Ascending aorta (tissue), 2 donors: ENCODE measurements around the gene FARP1. TPM values are rescaled to one million over a fixed set of nuclear protein-coding genes. Genes with fewer than 3 reads are reported as not detected.

Experiments
- DNase-seq, 2 donors: peaks; one replicate each; pipeline ENCODE4 v3.0.0-alpha.2; 2019; ENCODE audit warnings: low spot score in 2 of 2
- H3K27ac ChIP-seq, 2 donors: fragments of 200-600 bp; sonication (generic); one replicate each; pipeline ENCODE4 v1.5.1; 2016 to 2017; ENCODE audit warnings: mild to moderate bottlenecking in 1 of 2
- H3K27me3 ChIP-seq: fragments of 200-600 bp; sonication (generic); one replicate; pipeline ENCODE4 v1.5.1; 2017
- H3K36me3 ChIP-seq, 2 donors: fragments of 200-600 bp; sonication (generic); one replicate each; pipeline ENCODE4 v1.5.1; 2016
- H3K4me1 ChIP-seq, 2 donors: fragments of 200-600 bp; sonication (generic); one replicate each; pipeline ENCODE4 v1.5.1; 2016 to 2017; ENCODE audit warnings: mild to moderate bottlenecking in 1 of 2
- H3K4me3 ChIP-seq, 2 donors: fragments of 200-600 bp; sonication (generic); one replicate each; pipeline ENCODE4 v1.5.1; 2016 to 2017; ENCODE audit warnings: mild to moderate bottlenecking in 1 of 2
- H3K9me3 ChIP-seq, 2 donors: fragments of 200-600 bp; sonication (generic); one replicate each; pipeline ENCODE4 v1.5.1; 2016
- CTCF ChIP-seq, 3 experiments: fragments of 200-600 bp in 2 of 3; fragments of 450-650 bp in 1 of 3; sonication (generic) in 2 of 3; IDR thresholded peaks; one replicate each; pipeline ENCODE4 v1.5.1; 2016 to 2019; ENCODE audit warnings: antibody characterized with exemption in 3 of 3, mild to moderate bottlenecking in 1 of 3, moderate library complexity in 1 of 3
- intact Hi-C: fragments of 100-400 bp; cut with DNase I; formaldehyde crosslinking; loops from one replicate; pipeline ENCODE4 v1.15.1; 2023
- total RNA-seq: library from RNA; depleted of rRNA; stranded (reverse); fragments of >200 nt; gene quantifications from one replicate; pipeline ENCODE4 v1.1.0, GENCODE V29; 2016

FARP1 gene
- total RNA-seq, 1 donor from 2014 or later: 80.8 TPM

- Histone ChIP-seq H3K27ac (no peak overlapping the region), H3K27me3 (no peaks in the 10 kb centered on the region), H3K36me3 (peaks cover 0 to 5% of the 10 kb centered on the region in 2 donors), H3K9me3 (no peaks in the 10 kb centered on the region), H3K4me3 (no peak overlapping the region), H3K4me1 (no peaks in the 10 kb centered on the region)
- intact Hi-C loops: no loop called here
- peak in 1 of 2 donors; percentile 55 for DNase-seq
- TF ChIP-seq CTCF (IDR thresholded peaks at IDR 0.05): no peak
These were observed 297.6 kb downstream of the FARP1 start for GRCh38 chr13:98440390-98441055.

DNA sequence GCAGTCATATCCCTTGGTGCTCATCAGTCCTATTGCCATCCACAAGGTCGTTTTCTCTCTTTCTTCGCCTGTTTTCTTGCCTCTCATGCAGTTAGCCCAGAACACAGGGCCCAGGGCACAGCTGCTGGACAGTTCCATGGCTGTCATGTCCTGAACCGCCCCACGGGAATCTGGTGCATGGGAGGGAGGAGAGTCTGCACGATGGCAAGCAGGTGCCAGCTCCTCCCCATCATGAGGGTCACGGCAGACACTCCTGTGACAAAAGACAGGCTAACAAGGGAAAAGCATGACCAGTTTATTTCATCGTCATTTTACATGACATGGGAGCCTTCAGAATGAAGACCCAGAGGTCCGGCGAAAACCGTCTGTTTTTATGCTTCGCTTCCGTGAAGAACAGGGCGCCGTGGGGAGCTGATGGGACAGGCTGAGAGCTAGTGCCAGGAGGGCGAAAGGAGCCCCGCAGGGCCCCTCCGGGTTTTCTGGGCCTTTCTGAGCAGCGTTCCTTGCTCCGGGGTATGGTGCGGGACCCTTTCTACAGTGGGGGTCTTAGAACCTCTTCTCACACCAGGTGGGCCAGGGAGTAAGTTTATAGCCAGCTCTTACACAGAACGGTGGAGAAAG lies 298.3 kb downstream of the FARP1 start:
- DNase-seq: no peak
- no peaks in the 10 kb centered on the region for H3K9me3 ChIP-seq
- no peak overlapping the region for H3K27ac ChIP-seq
- peaks cover 0 to 5% of the 10 kb centered on the region in 2 donors for H3K36me3 ChIP-seq
- H3K4me1 ChIP-seq: no peaks in the 10 kb centered on the region
- TF ChIP-seq CTCF (IDR thresholded peaks at IDR 0.05): no peak
- H3K27me3 ChIP-seq: no peaks in the 10 kb centered on the region
- intact Hi-C loops: no loop called here
- H3K4me3 ChIP-seq: no peak overlapping the region

DNA sequence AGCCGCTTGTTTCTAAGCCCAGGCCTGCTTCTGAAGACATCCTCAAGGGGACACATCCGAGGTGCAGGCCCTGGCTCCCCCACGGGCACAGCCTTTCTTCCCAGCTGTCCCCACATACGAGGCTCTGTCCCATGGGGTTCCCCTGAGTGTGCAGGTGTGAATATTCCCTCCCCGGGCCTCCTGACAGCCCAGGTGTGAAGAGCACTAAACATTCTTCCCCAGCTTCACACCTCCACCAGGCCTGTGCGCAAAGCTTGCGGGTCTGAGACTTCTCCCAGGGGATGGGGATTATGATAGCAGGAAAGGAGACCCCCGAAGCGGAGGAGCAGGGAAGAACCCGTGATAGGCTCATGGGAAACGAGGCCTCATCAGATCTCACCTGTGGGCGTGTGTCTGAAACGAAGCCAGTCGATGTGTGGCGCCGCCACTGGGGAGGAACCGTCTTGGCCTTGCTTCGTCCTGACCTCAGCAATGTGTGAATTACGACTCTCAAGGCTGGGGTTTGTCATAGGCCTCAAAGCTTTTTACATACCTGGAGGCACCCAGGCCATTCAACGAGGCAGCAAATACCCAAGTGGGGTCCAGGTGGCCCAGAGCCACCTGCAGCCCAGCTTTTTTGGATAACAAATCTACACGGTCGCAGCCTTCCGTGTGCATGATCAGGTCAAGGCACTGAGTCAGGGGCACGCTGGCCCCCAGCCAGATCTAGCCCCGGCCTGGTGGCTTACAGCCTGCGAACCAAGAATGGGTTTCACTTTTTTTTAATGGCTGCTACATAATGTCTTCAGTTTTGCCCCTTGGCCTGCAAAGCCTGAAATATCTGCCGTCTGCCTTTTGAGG lies 299.7 kb downstream of the FARP1 start:
- intact Hi-C loops: no loop called here
- H3K36me3 ChIP-seq: peaks cover 0 to 5% of the 10 kb centered on the region in 2 donors

GRCh38 chr13:98443329-98443728 lies 300.4 kb downstream of the FARP1 start:
- no peak for TF ChIP-seq CTCF (IDR thresholded peaks at IDR 0.05)
- Histone ChIP-seq H3K27ac (no peak overlapping the region), H3K4me3 (no peak overlapping the region), H3K4me1 (no peaks in the 10 kb centered on the region), H3K36me3 (peaks cover 0 to 11% of the 10 kb centered on the region in 2 donors), H3K9me3 (no peaks in the 10 kb centered on the region), H3K27me3 (no peaks in the 10 kb centered on the region)
- intact Hi-C loops: no loop called here
- no peak for DNase-seq

More for the DNA sequence above, 299.7 kb downstream of the FARP1 start:
- Histone ChIP-seq H3K4me3 (no peak overlapping the region), H3K27me3 (no peaks in the 10 kb centered on the region), H3K4me1 (no peaks in the 10 kb centered on the region), H3K27ac (no peak overlapping the region), H3K9me3 (no peaks in the 10 kb centered on the region)
- no peak for DNase-seq
- no peak for TF ChIP-seq CTCF (IDR thresholded peaks at IDR 0.05)

DNA sequence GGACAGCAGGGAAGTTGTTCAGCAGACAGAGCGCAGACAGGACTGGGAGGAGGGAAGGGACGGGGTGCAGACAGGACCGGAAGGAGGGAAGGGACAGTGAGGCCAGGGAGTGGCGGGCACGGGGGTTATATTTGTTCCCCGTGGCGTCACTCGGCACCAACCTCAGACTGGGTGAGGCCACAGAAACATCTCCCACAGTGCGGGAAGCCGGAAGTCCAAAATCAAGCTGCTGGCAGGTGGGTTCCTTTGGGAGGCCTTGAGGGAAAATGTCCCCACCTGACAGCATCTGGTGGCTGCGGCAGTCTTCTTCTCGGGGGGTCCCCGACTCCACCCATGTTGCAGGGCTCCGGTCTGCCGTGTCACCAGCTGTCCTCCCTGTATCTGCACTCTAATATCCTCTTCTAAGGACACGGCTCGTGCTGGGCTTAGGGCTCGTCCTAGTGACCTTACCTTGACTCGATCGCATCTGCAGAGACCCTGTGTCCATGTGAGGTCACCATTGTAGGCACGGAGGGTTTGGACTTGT lies 301.0 kb downstream of the FARP1 start:
- intact Hi-C loops: no loop called here
- DNase-seq: no peak
- Histone ChIP-seq H3K4me1 (no peaks in the 10 kb centered on the region), H3K27ac (no peak overlapping the region), H3K4me3 (no peak overlapping the region), H3K9me3 (no peaks in the 10 kb centered on the region), H3K36me3 (peaks cover 0 to 12% of the 10 kb centered on the region in 2 donors), H3K27me3 (no peaks in the 10 kb centered on the region)
- no peak for TF ChIP-seq CTCF (IDR thresholded peaks at IDR 0.05)
